ENCODE results near the gene ETS2.

The ETS2 gene

DNA sequence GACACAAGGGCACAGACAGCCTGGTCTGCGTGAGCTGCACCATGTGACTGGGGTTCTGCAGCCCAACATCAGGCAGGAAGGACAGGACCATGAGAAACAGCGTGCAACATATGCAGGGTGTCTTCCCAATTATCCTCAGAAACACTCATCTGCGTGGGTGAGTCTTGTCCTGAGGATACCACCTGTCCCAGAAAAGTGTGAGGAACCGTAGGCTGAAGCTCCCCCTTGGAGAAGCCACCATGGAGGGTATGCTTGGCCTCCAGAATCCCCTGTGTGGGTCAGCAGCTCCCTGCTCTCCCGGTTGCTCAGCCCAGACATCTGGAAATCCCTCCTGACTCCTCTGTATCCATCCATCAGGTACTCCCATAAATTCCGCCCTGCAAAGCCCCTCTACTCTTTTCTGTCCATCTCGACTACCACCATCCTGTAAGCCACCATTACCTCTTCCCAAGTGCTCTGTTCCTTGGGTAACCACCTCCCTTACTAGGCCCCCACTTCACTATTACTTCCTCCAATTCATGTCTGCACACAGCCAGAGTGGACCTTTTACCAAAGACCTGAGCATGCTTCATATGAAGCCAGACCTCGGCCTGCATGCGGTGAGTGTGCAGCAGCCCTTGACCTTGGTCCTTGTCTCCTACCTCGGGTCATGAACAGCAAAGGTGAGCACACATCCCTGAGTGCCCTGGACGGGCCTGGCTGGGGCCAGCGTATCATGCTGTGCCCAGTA lies 33.0 kb downstream of the ETS2 start:
- TF ChIP-seq CTCF (conservative IDR thresholded peaks at IDR 0.05; ENCODE audit: low read depth): no peak
- ChIA-PET POLR2A (ENCODE audit: low non-redundant PET) (no interaction called here), CTCF (interaction anchor here (0.6 kb wide), 1 partner anchor 199 kb away, joined by 4 read pairs; no protein-coding TSS in a partner anchor)
- peak overlapping the region; percentile 98 for H3K27ac ChIP-seq
- DNase-seq (ENCODE audit: low spot score): no peak

DNA sequence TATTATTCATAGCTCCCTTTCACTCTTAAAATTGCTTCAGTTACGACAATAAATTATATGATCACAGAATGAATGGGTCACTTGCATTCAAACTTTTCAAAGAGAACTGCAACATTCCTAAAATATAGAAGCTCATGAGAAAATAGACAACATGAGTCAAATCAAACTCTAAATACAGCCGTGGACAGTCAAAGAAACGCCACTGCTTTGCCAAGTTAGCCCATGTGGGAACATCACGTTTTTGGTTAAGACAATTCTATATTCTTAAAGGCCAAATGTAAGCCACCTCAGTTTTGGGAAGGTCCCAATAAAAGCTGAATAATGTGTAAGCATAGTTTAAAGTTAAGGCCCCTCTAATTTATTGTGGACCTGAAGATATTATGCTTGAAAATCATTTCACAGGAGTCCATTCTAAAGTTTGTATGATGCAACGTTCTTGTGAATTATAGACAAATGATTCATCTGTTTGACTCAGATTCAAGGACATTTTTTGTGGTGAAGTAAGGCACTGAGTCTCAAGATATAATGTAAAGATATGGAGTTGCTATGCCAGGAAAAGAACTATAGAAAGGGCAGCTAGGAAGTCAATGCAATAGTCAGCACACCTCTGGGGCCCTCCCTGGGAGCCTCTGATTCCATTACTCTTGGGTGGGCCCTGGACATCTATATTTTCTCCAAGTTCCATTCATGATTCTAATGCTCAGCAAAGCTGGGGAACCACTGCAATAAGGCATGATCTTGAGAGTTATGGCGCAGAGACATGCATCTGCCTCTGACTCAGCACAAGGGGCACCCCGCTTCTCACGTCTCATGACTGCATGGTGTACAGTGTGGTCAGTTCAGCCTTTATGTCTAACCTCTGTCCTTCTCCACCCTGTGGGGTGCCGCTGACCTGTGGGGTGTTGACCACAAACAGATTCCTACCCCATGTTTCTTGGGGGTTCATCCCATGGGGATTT lies 33.9 kb downstream of the ETS2 start:
- CTCF ChIA-PET: interaction anchor here (0.6 to 1.2 kb wide), 2 partner anchors 12 to 200 kb away, joined by 3 to 4 read pairs; no protein-coding TSS in a partner anchor
- TF ChIP-seq CTCF (conservative IDR thresholded peaks at IDR 0.05; ENCODE audit: low read depth): no peak
- peak overlapping the region; percentile 98 for H3K27ac ChIP-seq
- POLR2A ChIA-PET (ENCODE audit: low non-redundant PET): no interaction called here
- DNase-seq (ENCODE audit: low spot score): peak; percentile 76

DNA sequence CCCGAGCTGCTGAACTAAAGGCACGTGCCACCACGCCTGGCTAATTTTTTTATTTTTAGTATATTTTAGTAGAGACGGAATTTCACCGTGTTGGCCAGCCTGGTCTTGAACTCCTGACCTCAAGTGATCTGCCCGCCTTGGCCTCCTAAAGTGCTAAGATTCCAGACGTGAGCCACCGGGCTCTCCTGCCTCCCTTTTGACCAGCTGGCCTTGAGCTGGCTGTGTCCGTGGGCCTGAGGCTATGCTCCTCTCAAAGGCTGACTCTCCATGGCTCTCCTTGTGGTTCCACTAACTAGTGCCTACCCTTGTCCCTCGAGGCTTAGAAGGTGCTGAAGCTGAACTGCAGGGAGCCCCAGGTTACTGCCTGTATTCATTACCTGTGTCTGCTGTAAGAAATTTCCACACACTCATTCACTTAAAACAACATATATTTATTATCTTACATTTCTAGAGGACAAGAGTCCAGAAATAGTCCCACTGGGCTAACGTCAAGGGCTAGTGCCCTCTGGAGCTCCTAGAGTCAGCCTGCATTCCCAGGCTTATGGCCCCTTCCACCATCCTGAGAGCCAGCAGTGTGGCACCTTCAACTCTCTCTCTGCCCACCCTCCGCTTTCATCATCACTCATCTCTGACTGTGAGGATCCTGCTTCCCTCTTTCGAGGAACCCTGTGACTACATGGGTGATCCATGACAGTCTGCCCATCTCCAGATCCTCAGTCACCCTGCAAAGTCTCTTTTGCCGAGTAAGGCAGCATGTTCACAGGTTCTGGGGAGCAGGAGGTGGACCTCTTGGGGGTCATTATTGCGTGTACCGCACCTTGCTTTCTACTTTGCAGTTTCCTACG lies 34.9 kb downstream of the ETS2 start:
- peak overlapping the region; percentile 98 for H3K27ac ChIP-seq
- no peak for TF ChIP-seq CTCF (conservative IDR thresholded peaks at IDR 0.05; ENCODE audit: low read depth)
- DNase-seq (ENCODE audit: low spot score): no peak
- POLR2A ChIA-PET (ENCODE audit: low non-redundant PET): no interaction called here
- CTCF ChIA-PET: interaction anchor here (1.2 kb wide), 1 partner anchor 11 kb away, joined by 3 read pairs; no protein-coding TSS in a partner anchor

- TF ChIP-seq CTCF (conservative IDR thresholded peaks at IDR 0.05; ENCODE audit: low read depth): no peak
- DNase-seq (ENCODE audit: low spot score): no peak
- ChIA-PET CTCF (no interaction called here), POLR2A (ENCODE audit: low non-redundant PET) (no interaction called here)
- no peak overlapping the region for H3K27ac ChIP-seq
These were observed 35.7 kb downstream of the ETS2 start for GRCh38 chr21:38841472-38841871.

DNA sequence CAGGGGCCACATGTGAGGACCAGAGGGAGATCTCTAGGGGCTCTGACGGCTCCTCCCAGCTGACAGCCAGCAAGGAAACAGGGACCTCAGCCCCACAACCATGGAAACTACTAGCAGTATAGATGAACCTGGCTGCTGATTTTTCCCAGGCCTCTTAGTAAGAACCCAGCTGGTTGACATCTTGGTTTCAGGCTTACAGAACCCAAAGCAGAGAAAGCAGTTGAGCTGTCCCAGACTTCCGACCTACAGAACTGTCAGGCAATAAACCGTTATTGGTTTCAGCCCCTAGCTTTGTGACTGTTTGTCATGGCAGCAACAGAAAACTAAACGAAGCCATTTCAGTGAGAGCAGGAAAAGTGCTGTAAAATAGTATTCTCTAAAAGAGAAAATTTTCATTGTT lies 36.4 kb downstream of the ETS2 start:
- ChIA-PET CTCF (interaction anchor here (0.7 kb wide), 1 partner anchor 123 kb away, joined by 3 read pairs; no protein-coding TSS in a partner anchor), POLR2A (ENCODE audit: low non-redundant PET) (no interaction called here)
- H3K27ac ChIP-seq: no peak overlapping the region
- no peak for DNase-seq (ENCODE audit: low spot score)
- TF ChIP-seq CTCF (conservative IDR thresholded peaks at IDR 0.05; ENCODE audit: low read depth): no peak

- CTCF ChIA-PET: interaction anchor here (0.6 kb wide), 3 partner anchors 293 to 961 kb away, joined by 3 to 4 read pairs (median 3); no protein-coding TSS in a partner anchor
- no peak for DNase-seq (ENCODE audit: low spot score)
- POLR2A ChIA-PET (ENCODE audit: low non-redundant PET): no interaction called here
- TF ChIP-seq CTCF (conservative IDR thresholded peaks at IDR 0.05; ENCODE audit: low read depth): no peak
- no peak overlapping the region for H3K27ac ChIP-seq
These were observed 37.6 kb downstream of the ETS2 start for GRCh38 chr21:38843379-38843778.
